SW 1271 (cell line): ENCODE results near the gene CREB5.

ENCODE experiments used
- DNase-seq, 2 experiments: peaks; one replicate each; lab custom pipeline; 2025; lab: John Stamatoyannopoulos, UW

The CREB5 gene

DNA sequence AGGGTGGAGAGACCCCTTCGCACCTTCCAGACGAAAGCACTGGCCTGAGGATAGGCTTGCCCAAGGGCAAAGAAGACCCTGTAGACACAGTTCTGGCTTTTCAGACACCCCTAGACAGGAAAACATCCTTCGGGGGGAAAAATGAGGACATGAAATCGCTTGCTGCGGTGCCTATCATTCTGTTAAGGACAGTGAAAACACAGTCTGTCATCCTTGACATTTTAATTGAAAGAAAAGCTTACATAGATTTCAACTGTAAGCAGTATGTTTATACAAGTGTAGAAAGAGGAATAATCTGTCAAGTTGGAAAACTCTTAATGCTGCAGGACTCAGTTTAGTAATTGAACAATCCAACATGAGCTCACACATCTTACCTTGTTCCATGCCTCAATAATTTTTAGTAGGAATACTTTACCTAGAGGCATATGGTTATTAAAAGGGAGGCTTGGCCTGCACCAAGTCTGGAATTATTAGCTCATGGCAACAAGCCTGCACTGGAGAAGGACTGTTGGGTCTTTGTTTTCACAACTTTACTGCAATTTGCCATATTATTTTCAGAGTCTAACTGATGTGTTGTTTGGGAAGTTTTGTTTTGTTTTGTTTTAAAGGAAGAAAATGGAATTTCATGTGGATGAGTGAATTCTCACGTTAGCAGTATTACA is 302.3 kb downstream of the CREB5 start:
- no peak for DNase-seq

- DNase-seq, result no peak
Measured at GRCh38 chr7:28717445-28718054, 305.2 kb downstream of the CREB5 start.

- no peak for DNase-seq
Measured at GRCh38 chr7:28718055-28718481, 305.8 kb downstream of the CREB5 start.

DNA sequence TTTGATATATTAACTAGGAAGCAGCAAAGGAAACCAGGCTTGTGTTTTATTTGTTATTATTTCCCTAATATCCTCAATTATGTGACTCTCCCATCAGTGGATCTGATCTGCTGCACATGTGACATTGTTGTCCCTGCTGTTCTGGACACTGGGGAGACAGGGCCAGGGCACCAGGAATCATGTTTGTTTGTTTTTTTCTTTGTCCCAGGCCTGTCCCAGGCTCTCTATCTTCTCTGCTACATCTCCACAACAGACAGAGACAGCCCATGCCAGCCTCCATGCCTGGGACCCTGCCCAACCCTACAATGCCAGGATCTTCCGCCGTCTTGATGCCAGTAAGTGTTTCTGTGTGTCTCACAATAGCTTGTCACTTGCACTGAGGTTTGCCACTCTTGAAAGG is 306.2 kb downstream of the CREB5 start:
- DNase-seq, result no peak

- DNase-seq, result no peak
Measured at GRCh38 chr7:28722684-28723083, 310.4 kb downstream of the CREB5 start.

GRCh38 chr7:28723336-28723735 is 311.0 kb downstream of the CREB5 start:
- DNase-seq, result no peak

DNA sequence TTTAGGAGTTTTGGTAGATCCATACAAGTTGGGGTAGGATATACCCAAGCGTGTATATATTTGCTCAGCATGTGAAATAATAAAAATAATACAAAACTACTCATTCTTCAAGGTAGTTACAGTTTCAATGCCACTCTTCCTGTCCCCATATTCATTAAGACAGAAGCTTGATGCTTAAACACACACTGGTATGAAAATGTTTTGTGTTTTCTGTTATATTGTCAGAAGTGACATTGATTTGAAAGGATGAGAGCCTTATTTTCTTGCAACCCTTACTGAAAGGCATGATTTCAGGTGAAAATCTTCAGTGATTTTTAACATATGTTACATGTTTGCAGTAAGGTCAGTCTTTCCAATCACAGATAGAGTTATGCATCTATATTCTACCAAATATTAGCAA is 312.2 kb downstream of the CREB5 start:
- DNase-seq, result no peak

- DNase-seq, result no peak
Measured at GRCh38 chr7:28725045-28725642, 312.8 kb downstream of the CREB5 start.

DNA sequence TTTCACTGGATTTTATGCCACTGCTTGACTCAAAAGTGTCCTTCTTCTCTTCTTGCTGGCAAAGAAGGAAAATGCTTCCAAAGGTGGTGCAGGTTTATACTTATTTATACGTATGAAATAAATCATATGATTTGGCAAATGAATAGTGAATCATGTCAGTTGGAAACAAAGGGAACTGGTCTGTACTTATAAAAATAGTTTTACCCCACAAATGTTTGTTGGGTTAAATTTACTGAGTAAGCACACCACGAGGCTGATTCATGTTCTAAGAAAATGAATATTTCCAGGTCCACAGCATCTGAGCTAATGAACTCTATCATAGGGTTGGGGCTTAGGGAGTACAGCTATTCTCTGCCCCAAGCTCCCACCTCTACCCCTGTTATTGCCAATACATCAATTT is 313.6 kb downstream of the CREB5 start:
- no peak for DNase-seq

GRCh38 chr7:28726555-28726954 is 314.2 kb downstream of the CREB5 start:
- DNase-seq, result no peak

DNA sequence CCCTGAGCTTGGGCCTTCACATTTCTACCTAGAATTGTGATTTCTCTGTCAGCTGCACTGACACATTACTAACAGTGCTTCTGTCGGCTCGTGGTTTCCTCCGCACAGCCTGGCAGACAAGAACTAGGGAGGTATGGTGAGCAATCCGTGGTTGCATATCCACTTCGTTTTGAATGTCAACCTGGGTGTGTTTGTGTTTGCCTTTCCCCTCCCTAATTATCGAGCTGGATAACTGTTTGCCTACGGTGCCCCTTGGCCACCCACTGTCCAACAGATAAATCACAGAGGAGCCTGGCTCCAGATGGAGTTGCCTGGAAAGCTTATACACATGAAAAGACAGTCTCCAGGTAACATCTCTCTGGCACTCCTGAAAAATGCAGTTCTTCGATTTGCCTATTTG is 317.0 kb downstream of the CREB5 start:
- no peak for DNase-seq

GRCh38 chr7:28729727-28730126 is 317.4 kb downstream of the CREB5 start:
- DNase-seq, result no peak

- no peak for DNase-seq
Measured at GRCh38 chr7:28731092-28731658, 318.9 kb downstream of the CREB5 start.

DNA sequence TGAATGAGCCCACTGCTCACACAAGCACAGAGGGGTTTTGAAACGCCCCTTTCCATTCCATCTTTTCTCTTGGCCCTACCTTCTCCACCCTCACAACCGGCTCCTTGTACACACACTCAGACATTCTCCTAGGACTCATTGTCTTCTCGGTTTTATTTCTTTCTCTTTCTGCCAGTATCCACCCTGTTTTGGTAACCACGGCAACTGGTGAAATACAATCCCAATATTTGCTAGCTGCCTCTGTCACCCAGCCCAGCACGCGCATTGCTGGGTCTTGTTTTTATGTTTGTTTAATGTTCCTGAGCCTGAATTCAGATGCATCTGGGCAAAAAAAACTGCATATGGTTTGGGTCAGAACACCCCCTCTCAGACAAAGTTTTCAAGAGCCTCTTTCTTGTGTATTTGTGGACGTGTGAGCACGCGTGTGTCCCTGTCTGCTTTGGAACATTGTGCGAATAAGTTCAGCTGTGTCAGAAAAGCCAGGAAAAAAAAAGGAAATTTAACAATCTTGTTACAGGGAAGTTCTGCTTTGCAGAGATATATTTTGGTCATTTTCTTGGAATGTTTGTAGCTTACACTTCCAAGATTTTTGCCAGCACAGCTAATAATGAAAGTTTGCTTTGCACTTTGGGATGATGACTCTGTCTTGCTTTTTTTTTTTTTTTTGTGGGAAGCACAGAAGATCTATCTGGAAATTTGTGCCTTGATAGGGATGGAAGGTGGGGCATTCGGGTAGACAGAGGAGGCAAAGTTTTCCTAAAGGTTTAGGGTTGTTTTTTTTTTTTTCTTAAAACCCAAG is 320.0 kb downstream of the CREB5 start:
- DNase-seq, result no peak

DNA sequence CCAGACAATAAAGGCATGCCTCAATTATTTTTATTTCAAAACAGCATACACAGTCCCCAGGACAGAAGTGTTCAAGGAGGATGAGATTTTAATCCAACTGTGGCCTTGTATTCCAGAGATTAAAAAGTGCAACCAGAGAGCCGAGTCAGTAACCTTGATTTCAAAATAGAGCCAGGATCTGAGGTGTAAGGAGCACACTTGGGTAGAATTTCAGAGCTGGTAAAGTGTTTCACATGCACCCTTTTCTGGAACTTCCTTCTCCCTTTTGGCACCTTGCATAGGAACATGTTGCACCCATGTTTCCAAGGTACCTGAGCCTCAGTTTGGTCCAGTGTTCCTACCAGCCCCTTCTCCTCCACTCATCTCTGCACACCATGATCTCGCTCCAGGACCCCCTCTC is 320.7 kb downstream of the CREB5 start:
- no peak for DNase-seq

DNA sequence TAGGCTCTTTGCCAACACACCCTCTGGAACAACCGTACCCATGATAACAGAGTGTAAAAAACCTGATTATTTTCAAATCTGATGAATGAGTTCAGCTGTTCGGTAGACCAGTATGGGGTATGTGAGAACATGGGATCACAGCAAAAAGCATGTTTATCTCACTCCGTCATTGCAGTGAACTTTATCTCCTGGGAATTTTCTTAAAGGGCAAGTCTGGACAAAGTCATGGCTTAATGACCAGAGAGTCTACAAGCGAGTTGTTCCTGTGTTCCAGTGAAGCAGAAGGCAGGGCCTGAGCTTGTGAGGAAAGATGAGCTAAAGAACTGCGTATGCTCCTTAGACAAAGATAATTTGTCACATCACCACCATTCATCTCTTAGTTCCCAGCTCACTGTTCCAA is 326.1 kb downstream of the CREB5 start:
- no peak for DNase-seq

DNA sequence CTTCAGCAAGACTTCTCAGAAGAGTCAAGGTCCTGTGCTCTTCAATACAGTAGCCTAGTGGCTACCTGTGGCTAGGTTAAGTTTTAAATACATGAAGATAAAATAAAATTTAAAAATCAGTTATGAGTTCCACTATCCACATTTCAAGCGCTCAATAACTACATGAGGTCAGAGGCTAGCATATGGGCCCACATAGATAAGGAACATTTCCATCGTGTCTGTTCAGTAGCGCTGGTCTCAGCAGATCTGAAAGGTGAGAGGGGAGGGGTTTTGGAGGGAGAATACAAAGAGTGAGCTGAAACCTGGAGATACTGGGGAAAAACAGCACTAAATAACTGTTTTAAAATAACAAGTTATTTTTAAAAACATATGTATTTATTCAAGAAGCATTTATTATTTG is 326.8 kb downstream of the CREB5 start:
- DNase-seq, result no peak

GRCh38 chr7:28739826-28740225 is 327.5 kb downstream of the CREB5 start:
- DNase-seq, result no peak

DNA sequence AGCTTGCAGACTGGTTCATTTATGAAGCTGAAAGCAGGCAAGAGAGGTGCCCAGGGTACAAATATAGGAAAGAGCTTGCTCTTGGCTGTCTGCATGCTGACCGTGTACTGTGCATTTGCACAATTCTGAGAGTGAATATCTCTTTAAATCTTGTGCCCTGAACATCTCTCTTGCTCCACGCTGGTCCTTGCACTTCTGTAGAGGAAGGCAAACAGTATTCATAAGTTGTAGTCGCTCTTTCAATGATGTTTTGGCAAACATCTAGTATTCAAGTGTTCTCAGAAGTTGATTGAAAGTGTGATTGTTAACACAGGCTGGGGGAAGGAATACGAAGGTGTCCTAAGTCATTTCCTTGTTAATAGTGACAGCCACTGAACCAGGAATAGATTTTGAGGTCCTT is 332.6 kb downstream of the CREB5 start:
- no peak for DNase-seq

DNA sequence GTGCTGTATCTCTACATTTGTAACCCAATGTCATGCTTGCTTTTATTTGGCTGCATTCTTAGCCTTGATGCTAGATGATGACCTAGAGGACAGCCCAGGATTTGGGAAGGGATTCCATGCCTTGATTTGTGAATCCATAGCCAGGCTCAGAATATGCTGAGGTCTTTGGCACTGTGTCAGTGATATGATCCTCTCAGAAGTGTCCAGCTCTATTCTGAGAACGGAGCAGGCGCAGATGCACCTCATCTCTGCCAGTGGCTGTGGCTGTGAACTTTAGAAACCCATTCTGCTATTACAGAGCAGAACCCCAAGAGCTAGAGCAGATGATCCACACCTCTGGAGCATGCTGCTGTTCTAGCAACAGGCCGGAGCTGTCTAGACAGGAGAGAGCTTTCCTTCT is 333.0 kb downstream of the CREB5 start:
- no peak for DNase-seq

DNA sequence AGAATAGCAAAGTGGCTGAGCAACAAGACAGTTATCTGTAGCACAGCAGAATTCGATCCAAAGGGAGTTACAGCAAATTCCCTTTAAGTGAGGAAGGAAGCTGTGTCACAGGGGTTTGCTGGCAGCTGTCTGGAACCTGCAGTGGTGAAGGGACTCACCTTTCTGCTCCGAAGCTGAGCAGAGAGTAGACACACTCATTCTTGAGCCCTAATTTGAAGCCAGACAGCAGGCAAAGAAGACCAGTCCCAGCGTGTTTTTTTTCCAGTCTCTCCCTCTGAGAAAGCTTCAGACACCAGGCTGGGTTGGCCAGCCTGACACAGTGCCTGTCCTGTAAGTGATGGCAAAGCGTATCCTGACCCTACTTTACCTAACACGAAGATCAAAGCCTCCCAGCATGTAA is 335.1 kb downstream of the CREB5 start:
- no peak for DNase-seq

DNA sequence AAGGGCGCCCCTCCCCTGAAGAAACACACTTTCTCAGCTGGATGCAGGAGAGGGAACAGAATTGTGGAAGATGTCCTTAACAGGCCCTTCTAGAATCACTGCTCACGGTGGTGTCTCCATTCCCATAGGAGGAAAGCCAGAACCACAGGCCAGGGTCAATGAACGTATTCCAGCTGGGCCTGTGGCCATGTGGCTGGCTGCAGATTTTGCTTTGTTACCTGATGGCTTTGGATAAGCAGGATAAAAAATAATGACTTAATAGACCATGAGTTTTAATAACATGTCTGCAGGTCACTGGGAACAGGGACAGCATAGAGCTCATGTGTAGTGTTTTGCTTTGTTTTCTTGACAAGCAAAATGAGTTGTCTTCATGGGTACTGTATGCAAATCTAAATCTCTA is 335.5 kb downstream of the CREB5 start:
- no peak for DNase-seq

- DNase-seq, result no peak
Measured at GRCh38 chr7:28748346-28748745, 336.0 kb downstream of the CREB5 start.
